ENCODE data around the gene RERE.

Gene RERE

DNA sequence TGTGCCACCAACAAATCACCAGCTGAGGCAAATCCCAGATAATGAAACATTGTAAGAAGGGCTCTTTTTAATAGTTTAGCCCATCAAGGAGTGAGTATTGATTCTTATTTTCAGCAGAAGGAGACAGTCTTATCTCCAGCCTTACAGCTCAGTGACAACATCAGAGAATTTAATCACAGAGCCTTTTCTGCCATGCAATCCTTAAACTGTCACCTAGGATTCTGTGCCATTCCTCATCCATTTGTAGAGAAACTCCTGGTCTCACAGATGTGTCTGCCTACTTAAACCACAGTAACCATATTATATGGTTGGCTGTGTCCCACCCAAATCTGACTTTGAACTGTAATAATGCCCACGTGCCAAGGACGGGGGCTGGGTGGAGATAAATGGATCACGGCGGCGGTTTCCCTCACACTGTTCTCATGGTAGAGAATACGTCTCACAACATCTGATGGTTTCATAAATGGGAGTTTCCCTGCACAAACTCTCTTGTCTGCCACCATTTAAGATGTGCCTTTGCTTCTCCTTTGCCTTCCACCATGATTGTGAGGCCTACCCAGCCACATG, 217.7 kb downstream of the RERE start:
- no peaks in the 10 kb centered on the region for H3K36me3 ChIP-seq (ENCODE audit: control insufficient read depth, low read length)
- no peak overlapping the region for H3K27ac ChIP-seq (ENCODE audit: low read depth, low read length)
- TF ChIP-seq, protein P1, sequence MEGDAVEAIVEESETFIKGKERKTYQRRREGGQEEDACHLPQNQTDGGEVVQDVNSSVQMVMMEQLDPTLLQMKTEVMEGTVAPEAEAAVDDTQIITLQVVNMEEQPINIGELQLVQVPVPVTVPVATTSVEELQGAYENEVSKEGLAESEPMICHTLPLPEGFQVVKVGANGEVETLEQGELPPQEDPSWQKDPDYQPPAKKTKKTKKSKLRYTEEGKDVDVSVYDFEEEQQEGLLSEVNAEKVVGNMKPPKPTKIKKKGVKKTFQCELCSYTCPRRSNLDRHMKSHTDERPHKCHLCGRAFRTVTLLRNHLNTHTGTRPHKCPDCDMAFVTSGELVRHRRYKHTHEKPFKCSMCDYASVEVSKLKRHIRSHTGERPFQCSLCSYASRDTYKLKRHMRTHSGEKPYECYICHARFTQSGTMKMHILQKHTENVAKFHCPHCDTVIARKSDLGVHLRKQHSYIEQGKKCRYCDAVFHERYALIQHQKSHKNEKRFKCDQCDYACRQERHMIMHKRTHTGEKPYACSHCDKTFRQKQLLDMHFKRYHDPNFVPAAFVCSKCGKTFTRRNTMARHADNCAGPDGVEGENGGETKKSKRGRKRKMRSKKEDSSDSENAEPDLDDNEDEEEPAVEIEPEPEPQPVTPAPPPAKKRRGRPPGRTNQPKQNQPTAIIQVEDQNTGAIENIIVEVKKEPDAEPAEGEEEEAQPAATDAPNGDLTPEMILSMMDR (IDR thresholded peaks at IDR 0.05; ENCODE audit: low read depth, low read length, poor library complexity, severe bottlenecking), result no peak
- TF ChIP-seq EZH2phosphoT487 (IDR thresholded peaks at IDR 0.05; ENCODE audit: borderline replicate concordance, low read length), result no peak
- H4K20me1 ChIP-seq (ENCODE audit: control insufficient read depth, insufficient read depth, low read depth, low read length), result peaks cover 11% of the 10 kb centered on the region
- no peaks in the 10 kb centered on the region for H3K27me3 ChIP-seq (ENCODE audit: control insufficient read depth, low read length)
- H3K9me2 ChIP-seq (replicated peaks; ENCODE audit: control insufficient read depth, low read length), result no peaks in the 10 kb centered on the region
- no peaks in the 10 kb centered on the region for H3F3A ChIP-seq (ENCODE audit: control insufficient read depth, insufficient read depth)
- H3K79me2 ChIP-seq (ENCODE audit: control insufficient read depth, low read length), result no peaks in the 10 kb centered on the region
- H3K4me2 ChIP-seq (ENCODE audit: low read length), result no peak overlapping the region
- H3K4me3 ChIP-seq (ENCODE audit: low read length), result no peak overlapping the region
- H3K4me1 ChIP-seq (ENCODE audit: control insufficient read depth, low read length), result peaks cover 13% of the 10 kb centered on the region
- no peaks in the 10 kb centered on the region for H3K9me3 ChIP-seq (ENCODE audit: control insufficient read depth, insufficient read depth, low read length)

DNA sequence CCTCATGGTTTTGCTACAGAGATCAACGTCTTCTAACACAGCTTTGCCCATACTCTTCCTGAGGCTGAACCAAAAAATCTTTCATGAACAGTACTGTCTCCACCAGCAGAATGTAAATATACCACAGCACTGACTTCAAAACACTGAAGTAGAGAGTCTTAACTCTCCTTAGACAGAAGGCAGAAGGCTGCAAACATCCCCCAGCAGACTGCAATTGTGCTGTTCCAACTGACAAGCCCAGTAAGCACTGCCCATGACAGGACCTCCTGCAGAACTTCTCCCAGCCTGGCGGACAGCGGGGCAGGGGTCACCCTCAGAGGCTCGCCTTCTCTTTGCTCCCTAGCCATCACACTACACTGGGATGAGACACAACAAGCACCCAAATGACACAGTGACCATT, 218.7 kb downstream of the RERE start:
- no peak overlapping the region for H3K4me3 ChIP-seq (ENCODE audit: low read length)
- peaks cover 3% of the 10 kb centered on the region; the same call in 1 of the 2 replicates for H3K4me1 ChIP-seq (ENCODE audit: control insufficient read depth, low read length)
- H3K9me2 ChIP-seq (replicated peaks; ENCODE audit: control insufficient read depth, low read length), result no peaks in the 10 kb centered on the region
- no peak overlapping the region for H3K27ac ChIP-seq (ENCODE audit: low read depth, low read length)
- H3K4me2 ChIP-seq (ENCODE audit: low read length), result no peak overlapping the region
- H3K27me3 ChIP-seq (ENCODE audit: control insufficient read depth, low read length), result no peaks in the 10 kb centered on the region
- no peaks in the 10 kb centered on the region for H3F3A ChIP-seq (ENCODE audit: control insufficient read depth, insufficient read depth)
- H3K79me2 ChIP-seq (ENCODE audit: control insufficient read depth, low read length), result no peaks in the 10 kb centered on the region
- H3K36me3 ChIP-seq (ENCODE audit: control insufficient read depth, low read length), result 0 out of 2 replicates have a peak, but pooled peaks cover 2% of the 10 kb centered on the region
- no peak for TF ChIP-seq EZH2phosphoT487 (IDR thresholded peaks at IDR 0.05; ENCODE audit: borderline replicate concordance, low read length)
- TF ChIP-seq, protein P1 (IDR thresholded peaks at IDR 0.05; ENCODE audit: low read depth, low read length, poor library complexity, severe bottlenecking), result no peak
- H3K9me3 ChIP-seq (ENCODE audit: control insufficient read depth, insufficient read depth, low read length), result no peaks in the 10 kb centered on the region
- peaks cover 7% of the 10 kb centered on the region for H4K20me1 ChIP-seq (ENCODE audit: control insufficient read depth, insufficient read depth, low read depth, low read length)

DNA sequence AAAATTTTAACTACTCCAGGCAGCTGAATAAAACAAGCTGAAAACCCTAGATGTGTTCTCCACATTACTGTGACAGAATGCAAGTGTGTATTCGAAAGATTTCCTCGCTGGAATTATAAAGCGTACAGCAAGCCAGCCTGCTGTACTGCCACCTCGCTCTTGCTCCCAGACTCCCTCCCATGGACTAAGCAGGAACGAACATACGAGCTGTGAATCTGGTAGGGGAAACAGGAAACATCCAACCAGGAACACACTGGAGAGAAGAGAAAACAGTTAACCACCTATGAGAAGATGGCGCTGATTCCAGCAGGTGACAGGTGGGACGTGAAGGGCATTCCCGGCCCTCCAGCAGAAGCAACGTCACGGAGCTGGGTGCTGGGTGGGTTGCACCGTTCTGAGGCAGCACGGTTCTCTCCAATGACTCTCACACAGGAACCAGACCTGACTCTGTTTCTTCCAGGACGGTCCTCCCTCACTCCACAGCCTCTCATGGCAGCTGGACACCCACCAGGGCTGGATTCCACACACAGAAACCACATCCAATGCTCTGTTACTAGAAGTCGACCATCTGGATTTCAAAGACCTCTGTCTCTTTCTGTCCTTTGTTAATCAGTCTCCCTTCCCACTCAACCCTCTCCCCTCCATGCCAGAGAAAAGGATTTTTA, 219.2 kb downstream of the RERE start:
- 0 out of 2 replicates have a peak, but pooled peaks cover 2% of the 10 kb centered on the region for H3K36me3 ChIP-seq (ENCODE audit: control insufficient read depth, low read length)
- TF ChIP-seq EZH2phosphoT487 (IDR thresholded peaks at IDR 0.05; ENCODE audit: borderline replicate concordance, low read length), result no peak
- TF ChIP-seq, protein P1 (IDR thresholded peaks at IDR 0.05; ENCODE audit: low read depth, low read length, poor library complexity, severe bottlenecking), result no peak
- peaks cover 2% of the 10 kb centered on the region; the same call in 1 of the 2 replicates for H4K20me1 ChIP-seq (ENCODE audit: control insufficient read depth, insufficient read depth, low read depth, low read length)
- no peaks in the 10 kb centered on the region for H3K79me2 ChIP-seq (ENCODE audit: control insufficient read depth, low read length)
- 0 out of 2 replicates have a peak, but pooled peaks cover 3% of the 10 kb centered on the region for H3K4me1 ChIP-seq (ENCODE audit: control insufficient read depth, low read length)
- H3K27me3 ChIP-seq (ENCODE audit: control insufficient read depth, low read length), result no peaks in the 10 kb centered on the region
- no peak overlapping the region for H3K27ac ChIP-seq (ENCODE audit: low read depth, low read length)
- no peaks in the 10 kb centered on the region for H3K9me2 ChIP-seq (replicated peaks; ENCODE audit: control insufficient read depth, low read length)
- no peak overlapping the region for H3K4me2 ChIP-seq (ENCODE audit: low read length)
- no peaks in the 10 kb centered on the region for H3F3A ChIP-seq (ENCODE audit: control insufficient read depth, insufficient read depth)
- no peaks in the 10 kb centered on the region for H3K9me3 ChIP-seq (ENCODE audit: control insufficient read depth, insufficient read depth, low read length)
- no peak overlapping the region for H3K4me3 ChIP-seq (ENCODE audit: low read length)
